Psoas muscle (tissue), 8 donors: Measurements from ENCODE around the gene PLCB3. TPM values are rescaled to one million over a fixed set of nuclear protein-coding genes. Genes with fewer than 3 reads are reported as not detected.

Experiments used
- ATAC-seq, 4 donors: fragments of 200-7000 bp; cut with Tn5 transposase; one replicate each; pipeline ENCODE4 v1.9.1; 2020; ENCODE audit warnings: moderate library complexity in 3 of 4, mild to moderate bottlenecking in 2 of 4
- DNase-seq, 2 donors: peaks; one replicate each; pipeline ENCODE4 v3.0.0-alpha.2; 2020
- H3K27ac ChIP-seq: fragments of 200-600 bp; one replicate; pipeline ENCODE4 v1.8.0; 2022
- H3K27me3 ChIP-seq, 3 donors: fragments of 200-600 bp in 1 of 3; one replicate each; pipeline versions ENCODE4 v1.6.1 to v1.8.0; 2013 to 2022; ENCODE audit warnings: low read length in 2 of 3, mild to moderate bottlenecking in 2 of 3, moderate library complexity in 1 of 3; ENCODE audit not compliant: insufficient read depth in 3 of 3
- H3K36me3 ChIP-seq, 2 donors: fragments of 200-600 bp in 1 of 2; one replicate each; pipeline versions ENCODE4 v1.6.1 to v1.8.0; 2013 to 2022; ENCODE audit warnings: low read depth in 1 of 2, mild to moderate bottlenecking in 1 of 2, moderate library complexity in 1 of 2; ENCODE audit not compliant: insufficient read depth in 1 of 2
- H3K4me1 ChIP-seq: fragments of 200-600 bp; one replicate; pipeline ENCODE4 v1.8.0; 2022
- H3K4me3 ChIP-seq: fragments of 200-600 bp; one replicate; pipeline ENCODE4 v1.8.0; 2022; ENCODE audit warnings: mild to moderate bottlenecking
- H3K9me3 ChIP-seq: fragments of 200-600 bp; one replicate; pipeline ENCODE4 v1.8.0; 2022
- WGBS, 3 donors: extraction: QIAGEN DNeasy Blood & Tissue Kit; methylation state at CpG; one replicate each; pipeline versions ENCODE4 v1.1.6 to v1.1.7; 2013; 5-methylcytosine and 5-hydroxymethylcytosine counted together
- intact Hi-C, 2 donors: fragments of 100-400 bp; cut with DNase I; formaldehyde crosslinking; loops; one replicate each; pipeline versions ENCODE4 v1.11.0 to v1.14.2; 2022
- polyA plus RNA-seq, 3 donors: library from polyadenylated mRNA; stranded (reverse); fragments of 200-250 nt; gene quantifications; one replicate each; pipeline ENCODE4 v1.2.3, GENCODE V29; 2013
- total RNA-seq, 4 donors: library from RNA; stranded (reverse); fragmentation: NEBNext Ultra II Directional in 2 of 4; extraction: Animal tissue kit (Norgen Biotek cat#: 25700) in 2 of 4; gene quantifications; one replicate each; pipeline versions ENCODE4 v1.2.1 to v1.2.4, GENCODE V29; 2021 to 2023
- TF ChIP-seq, protein P1 (sequence below): fragments of 200-600 bp; IDR thresholded peaks from one replicate; pipeline ENCODE4 v1.8.0; 2022; ENCODE audit warnings: antibody characterized with exemption
- donor health status: healthy with polysubstance abuse.
- donor health status: DM: no; HTN: no; CAD: no; lungs with moderate emphysema.
- donor health status: Bipolar disorder and iron deficiency.
- donor health status: healthy.
- donor health status: DM: yes; HTN: yes; CAD: no.
- donor health status: DM: no; HTN: no; CAD: no.
- donor health status: DM: no; HTN: no; CAD: no.
- donor health status: DM: yes; HTN: yes; CAD: no.

The PLCB3 gene
- total and polyA plus RNA-seq, 7 donors = 3.8 to 10.4 (median 5.9) TPM

DNA sequence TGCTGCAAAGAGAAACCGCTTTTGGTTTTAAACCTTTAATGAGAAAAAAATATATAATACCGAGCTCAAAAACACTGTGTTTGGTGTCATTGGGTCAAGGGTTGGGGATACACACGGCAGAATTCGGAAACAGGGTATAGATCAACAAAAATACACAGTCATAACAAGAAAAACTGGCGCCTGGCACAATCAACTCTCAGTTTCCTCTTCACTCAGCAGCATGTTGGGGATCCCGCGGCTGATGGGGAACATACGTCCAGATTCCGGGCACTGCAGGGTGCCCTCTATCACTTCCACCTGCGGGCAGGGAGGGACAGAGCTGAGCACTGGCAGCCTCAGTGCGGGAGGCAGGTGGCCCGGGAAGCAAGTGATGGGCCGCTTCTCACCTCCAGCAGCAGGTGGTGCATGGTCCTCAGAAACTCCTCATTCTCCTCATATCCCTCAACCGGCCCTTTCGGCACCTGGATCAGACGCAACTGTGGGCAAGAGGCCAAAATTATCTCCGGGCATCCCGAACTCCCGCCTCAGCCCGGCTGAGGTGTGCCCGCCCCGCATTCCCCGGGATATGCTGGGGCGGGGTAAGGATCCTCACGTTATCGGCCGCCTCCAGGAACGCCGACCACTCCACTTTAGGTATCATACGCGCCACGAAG, 65.5 kb downstream of the PLCB3 start:
- peak overlapping the region; percentile 99 for H3K27ac ChIP-seq

DNA sequence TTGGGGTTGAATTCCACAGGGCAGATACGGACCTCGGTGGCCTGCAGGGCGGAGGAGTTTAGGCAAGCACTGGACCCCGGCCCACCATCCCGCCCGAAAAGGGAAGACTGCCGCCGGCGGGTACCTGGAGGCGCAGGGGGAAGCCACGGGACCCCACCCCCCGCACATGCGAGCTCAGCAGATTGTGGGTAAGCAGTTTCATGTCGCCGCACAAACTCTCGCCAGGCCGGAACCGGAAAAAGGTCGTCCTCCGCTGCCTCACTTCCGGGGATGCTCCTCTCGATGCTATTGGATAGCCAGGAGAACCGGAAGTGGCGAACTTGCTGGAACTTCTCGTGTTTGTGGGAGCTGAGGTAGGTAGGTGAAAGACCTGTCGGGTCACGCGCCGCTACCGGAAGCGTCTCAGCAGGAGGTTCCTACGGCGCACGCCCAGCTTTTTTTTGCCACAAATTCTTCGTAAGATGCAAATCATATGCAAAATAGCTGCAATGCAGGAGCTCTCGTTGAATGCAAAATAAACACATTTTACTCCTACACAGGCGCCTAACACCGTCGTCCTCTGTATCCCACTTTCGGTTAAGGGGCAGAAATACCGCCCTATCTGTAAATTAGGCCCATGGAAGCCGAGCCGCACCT, 66.1 kb downstream of the PLCB3 start, which contains the start of gene TRMT112:
TRMT112 (minus strand) TSS at position 235 of the 636 bp plus-strand sequence; CDS start at position 202, 33 bp downstream.
- ATAC-seq (peak; percentile 82 to 85 (median 85)), DNase-seq (peak; percentile 96 to 97)
- peaks cover 8 to 40% of the 10 kb centered on the region in 2 donors for H3K36me3 ChIP-seq
- H3K9me3 ChIP-seq = no peaks in the 10 kb centered on the region
- H3K27ac ChIP-seq = peak within 1 kb of the TSS; percentile 99
- 0 to 1% (median 0%) methylated on average over 38 to 43 of the region's 43 CpGs for WGBS, 3 donors
- no peaks in the 10 kb centered on the region for H3K27me3 ChIP-seq
- peak within 1 kb of the TSS; percentile 86 for H3K4me3 ChIP-seq
- intact Hi-C loops = no loop called here
- H3K4me1 ChIP-seq = peaks cover 23% of the 10 kb centered on the region
- TF ChIP-seq, protein P1, sequence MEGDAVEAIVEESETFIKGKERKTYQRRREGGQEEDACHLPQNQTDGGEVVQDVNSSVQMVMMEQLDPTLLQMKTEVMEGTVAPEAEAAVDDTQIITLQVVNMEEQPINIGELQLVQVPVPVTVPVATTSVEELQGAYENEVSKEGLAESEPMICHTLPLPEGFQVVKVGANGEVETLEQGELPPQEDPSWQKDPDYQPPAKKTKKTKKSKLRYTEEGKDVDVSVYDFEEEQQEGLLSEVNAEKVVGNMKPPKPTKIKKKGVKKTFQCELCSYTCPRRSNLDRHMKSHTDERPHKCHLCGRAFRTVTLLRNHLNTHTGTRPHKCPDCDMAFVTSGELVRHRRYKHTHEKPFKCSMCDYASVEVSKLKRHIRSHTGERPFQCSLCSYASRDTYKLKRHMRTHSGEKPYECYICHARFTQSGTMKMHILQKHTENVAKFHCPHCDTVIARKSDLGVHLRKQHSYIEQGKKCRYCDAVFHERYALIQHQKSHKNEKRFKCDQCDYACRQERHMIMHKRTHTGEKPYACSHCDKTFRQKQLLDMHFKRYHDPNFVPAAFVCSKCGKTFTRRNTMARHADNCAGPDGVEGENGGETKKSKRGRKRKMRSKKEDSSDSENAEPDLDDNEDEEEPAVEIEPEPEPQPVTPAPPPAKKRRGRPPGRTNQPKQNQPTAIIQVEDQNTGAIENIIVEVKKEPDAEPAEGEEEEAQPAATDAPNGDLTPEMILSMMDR = no peak

More for the DNA sequence above, 65.5 kb downstream of the PLCB3 start:
- Histone ChIP-seq H3K36me3 (peaks cover 8 to 33% of the 10 kb centered on the region in 2 donors), H3K4me1 (peaks cover 24% of the 10 kb centered on the region), H3K4me3 (peak overlapping the region; percentile 86), H3K27me3 (no peaks in the 10 kb centered on the region), H3K9me3 (no peaks in the 10 kb centered on the region)
- TF ChIP-seq, protein P1 = no peak
- ATAC-seq (no peak), DNase-seq (no peak)
- WGBS, 3 donors = 7 to 8% (median 8%) methylated on average over 30 to 32 of the region's 32 CpGs
- intact Hi-C loops = no loop called here

DNA sequence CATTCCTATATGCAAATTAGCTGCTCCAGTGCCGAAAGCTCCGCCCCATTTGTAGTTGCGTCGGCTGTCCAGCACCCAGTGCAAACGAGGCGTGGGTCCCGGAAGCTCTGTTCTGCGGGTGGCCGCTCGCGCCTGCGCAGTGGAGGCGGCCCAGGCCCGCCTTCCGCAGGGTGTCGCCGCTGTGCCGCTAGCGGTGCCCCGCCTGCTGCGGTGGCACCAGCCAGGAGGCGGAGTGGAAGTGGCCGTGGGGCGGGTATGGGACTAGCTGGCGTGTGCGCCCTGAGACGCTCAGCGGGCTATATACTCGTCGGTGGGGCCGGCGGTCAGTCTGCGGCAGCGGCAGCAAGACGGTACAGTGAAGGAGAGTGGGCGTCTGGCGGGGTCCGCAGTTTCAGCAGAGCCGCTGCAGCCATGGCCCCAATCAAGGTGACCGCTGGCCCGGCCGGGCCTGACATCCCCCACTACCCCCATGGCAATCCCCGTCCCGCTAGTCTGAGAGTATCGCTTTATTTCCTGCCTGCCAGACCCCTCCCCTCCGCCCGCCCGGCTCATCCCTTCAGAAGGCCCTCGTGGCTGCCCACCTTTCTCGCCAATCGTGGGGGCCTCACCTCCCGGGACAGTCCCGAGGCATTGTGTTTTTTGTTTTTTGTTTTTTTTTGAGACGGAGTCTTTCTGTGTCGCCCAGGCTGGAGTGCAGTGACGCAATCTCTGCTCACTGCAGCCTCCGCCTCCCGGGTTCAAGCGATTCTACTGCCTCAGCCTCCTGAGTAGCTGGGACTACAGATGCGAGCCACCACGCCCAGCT, 66.8 kb downstream of the PLCB3 start, which contains the start of gene PRDX5:
PRDX5 (plus strand) TSS at position 161 of the 805 bp plus-strand sequence; CDS start at position 256, 95 bp downstream.
- TF ChIP-seq, protein P1 = peak; percentile 38
- intact Hi-C loops = loop anchor here in 1 of 2 donors (2.0 kb wide), 1 partner anchor 37 kb away; no protein-coding TSS in a partner anchor
- Histone ChIP-seq H3K27ac (peak within 1 kb of the TSS; percentile 99), H3K36me3 (peaks cover 8 to 46% of the 10 kb centered on the region in 2 donors), H3K9me3 (no peaks in the 10 kb centered on the region), H3K27me3 (no peaks in the 10 kb centered on the region), H3K4me1 (peaks cover 16% of the 10 kb centered on the region), H3K4me3 (peak within 1 kb of the TSS; percentile 86)
- DNase-seq = peak; percentile 97 to 99
- peak; percentile 88 to 91 (median 88) for ATAC-seq
- WGBS, 3 donors = 0 to 1% (median 1%) methylated on average over 51 to 61 of the region's 61 CpGs

Other genes starting within 250 kb of the PLCB3 start
- gene FLRT1, start 215.6 kb upstream of the PLCB3 start, total RNA-seq = under 1 TPM in 3 of 4 donors, not detected in 1; 0.08 to 0.10 (median 0.08) TPM
- under 1 TPM in 2 of 3 donors, not detected in 1; 0.03 to 0.05 TPM for gene FLRT1, start 215.6 kb upstream of the PLCB3 start, polyA plus RNA-seq
- 100 to 1,000 TPM; 151 to 206 (median 182) TPM for gene MACROD1, start 85.4 kb upstream of the PLCB3 start, total RNA-seq
- gene MACROD1, start 85.4 kb upstream of the PLCB3 start, polyA plus RNA-seq = 100 to 1,000 TPM; 147 to 281 (median 177) TPM
- gene STIP1, start 65.4 kb upstream of the PLCB3 start, total RNA-seq = 100 to 1,000 TPM; 124 to 194 (median 162) TPM
- 100 to 1,000 TPM; 158 to 207 (median 205) TPM for gene STIP1, start 65.4 kb upstream of the PLCB3 start, polyA plus RNA-seq
- 10 to 100 TPM in 1 of 4 donors, 1 to 10 TPM in 3; 6.7 to 11.7 (median 8.4) TPM for gene FERMT3, start 44.8 kb upstream of the PLCB3 start, total RNA-seq
- 1 to 10 TPM; 2.5 to 4.3 (median 3.0) TPM for gene FERMT3, start 44.8 kb upstream of the PLCB3 start, polyA plus RNA-seq
- gene TRPT1, start 25.3 kb upstream of the PLCB3 start, total RNA-seq = 100 to 1,000 TPM in 1 of 4 donors, 10 to 100 TPM in 3; 49.6 to 131 (median 92.5) TPM
- 100 to 1,000 TPM in 2 of 3 donors, 10 to 100 TPM in 1; 88.9 to 109 (median 103) TPM for gene TRPT1, start 25.3 kb upstream of the PLCB3 start, polyA plus RNA-seq
- gene NUDT22, start 25.3 kb upstream of the PLCB3 start, total RNA-seq = 10 to 100 TPM; 39.6 to 59.3 (median 49.6) TPM
- gene NUDT22, start 25.3 kb upstream of the PLCB3 start, polyA plus RNA-seq = 10 to 100 TPM; 31.6 to 56.0 (median 43.0) TPM
- 10 to 100 TPM; 22.9 to 45.8 (median 30.5) TPM for gene DNAJC4, start 21.0 kb upstream of the PLCB3 start, total RNA-seq
- 10 to 100 TPM; 29.3 to 39.7 (median 29.6) TPM for gene DNAJC4, start 21.0 kb upstream of the PLCB3 start, polyA plus RNA-seq
- 100 to 1,000 TPM in 2 of 4 donors, 10 to 100 TPM in 2; 77.0 to 125 (median 103) TPM for gene VEGFB, start 16.9 kb upstream of the PLCB3 start, total RNA-seq
- gene VEGFB, start 16.9 kb upstream of the PLCB3 start, polyA plus RNA-seq = 100 to 1,000 TPM in 1 of 3 donors, 10 to 100 TPM in 2; 80.4 to 104 (median 100.0) TPM
- gene FKBP2, start 10.4 kb upstream of the PLCB3 start, total RNA-seq = 10 to 100 TPM; 17.8 to 26.6 (median 22.3) TPM
- gene FKBP2, start 10.4 kb upstream of the PLCB3 start, polyA plus RNA-seq = 100 to 1,000 TPM in 1 of 3 donors, 10 to 100 TPM in 2; 45.4 to 228 (median 85.1) TPM
- gene PPP1R14B, start 4.6 kb upstream of the PLCB3 start, total RNA-seq = 100 to 1,000 TPM; 129 to 395 (median 209) TPM
- 100 to 1,000 TPM; 206 to 522 (median 236) TPM for gene PPP1R14B, start 4.6 kb upstream of the PLCB3 start, polyA plus RNA-seq
- gene BAD, start 33.1 kb downstream of the PLCB3 start, total RNA-seq = 10 to 100 TPM; 29.8 to 32.6 (median 30.4) TPM
- 100 to 1,000 TPM in 1 of 3 donors, 10 to 100 TPM in 2; 27.7 to 135 (median 69.1) TPM for gene BAD, start 33.1 kb downstream of the PLCB3 start, polyA plus RNA-seq
- 10 to 100 TPM; 13.8 to 20.7 (median 17.6) TPM for gene GPR137, start 34.3 kb downstream of the PLCB3 start, total RNA-seq
- 10 to 100 TPM; 14.2 to 49.9 (median 17.7) TPM for gene GPR137, start 34.3 kb downstream of the PLCB3 start, polyA plus RNA-seq
- gene KCNK4, start 39.8 kb downstream of the PLCB3 start, total RNA-seq = not detected
- gene KCNK4, start 39.8 kb downstream of the PLCB3 start, polyA plus RNA-seq = not detected
- not detected for gene CATSPERZ, start 48.8 kb downstream of the PLCB3 start, total RNA-seq
- under 1 TPM in 1 of 3 donors, not detected in 2; 0.05 TPM for gene CATSPERZ, start 48.8 kb downstream of the PLCB3 start, polyA plus RNA-seq
- gene ESRRA, start 54.0 kb downstream of the PLCB3 start, total RNA-seq = 100 to 1,000 TPM; 104 to 261 (median 146) TPM
- 100 to 1,000 TPM; 274 to 362 (median 316) TPM for gene ESRRA, start 54.0 kb downstream of the PLCB3 start, polyA plus RNA-seq
- 100 to 1,000 TPM in 1 of 4 donors, 10 to 100 TPM in 3; 78.1 to 135 (median 88.0) TPM for gene TRMT112, start 66.0 kb downstream of the PLCB3 start, total RNA-seq
- gene TRMT112, start 66.0 kb downstream of the PLCB3 start, polyA plus RNA-seq = 100 to 1,000 TPM; 125 to 311 (median 190) TPM
- gene PRDX5, start 66.6 kb downstream of the PLCB3 start, total RNA-seq = 100 to 1,000 TPM; 122 to 178 (median 156) TPM
- 100 to 1,000 TPM; 304 to 323 (median 321) TPM for gene PRDX5, start 66.6 kb downstream of the PLCB3 start, polyA plus RNA-seq
- 1 to 10 TPM; 1.4 to 2.9 (median 2.2) TPM for gene CCDC88B, start 88.7 kb downstream of the PLCB3 start, total RNA-seq
- gene CCDC88B, start 88.7 kb downstream of the PLCB3 start, polyA plus RNA-seq = 1 to 10 TPM; 2.5 to 3.6 (median 3.2) TPM
- gene RPS6KA4, start 107.6 kb downstream of the PLCB3 start, total RNA-seq = 10 to 100 TPM in 3 of 4 donors, 1 to 10 TPM in 1; 9.5 to 15.9 (median 13.6) TPM
- 10 to 100 TPM; 11.5 to 13.8 (median 13.1) TPM for gene RPS6KA4, start 107.6 kb downstream of the PLCB3 start, polyA plus RNA-seq